Measurements from ENCODE around the gene TTC21B.

DNA sequence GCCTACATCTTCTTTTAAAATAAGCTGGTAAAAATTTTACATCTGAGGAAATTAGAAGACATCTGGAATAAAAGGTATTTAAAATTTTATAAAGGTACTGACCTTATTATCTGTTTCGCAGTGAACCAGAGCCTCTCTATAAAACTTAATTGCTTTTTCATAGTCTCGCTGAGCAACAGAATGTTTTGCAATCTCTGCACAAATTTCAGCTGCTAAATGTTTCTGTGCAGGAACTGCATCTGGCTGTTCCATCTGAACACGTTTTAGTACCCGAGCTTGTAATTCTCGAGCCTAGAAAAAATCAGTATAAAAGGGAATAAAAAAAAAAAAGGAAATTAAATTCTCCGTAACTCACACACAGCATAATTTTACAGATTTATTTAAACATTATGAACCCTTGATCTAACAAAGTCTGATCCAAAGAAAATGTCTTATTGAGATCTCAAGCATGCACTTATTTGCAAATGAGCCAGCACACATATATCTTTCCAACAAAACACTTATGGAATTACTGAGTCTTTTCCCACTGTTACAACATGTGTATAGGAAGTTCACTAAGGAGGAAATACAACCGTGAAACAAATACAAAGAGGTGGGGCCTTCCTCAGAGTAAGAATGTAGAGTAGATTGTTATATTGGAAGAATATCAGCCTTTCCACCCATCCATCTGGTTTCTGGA, 51.8 kb downstream of the TTC21B start:
- TF ChIP-seq, protein P1, sequence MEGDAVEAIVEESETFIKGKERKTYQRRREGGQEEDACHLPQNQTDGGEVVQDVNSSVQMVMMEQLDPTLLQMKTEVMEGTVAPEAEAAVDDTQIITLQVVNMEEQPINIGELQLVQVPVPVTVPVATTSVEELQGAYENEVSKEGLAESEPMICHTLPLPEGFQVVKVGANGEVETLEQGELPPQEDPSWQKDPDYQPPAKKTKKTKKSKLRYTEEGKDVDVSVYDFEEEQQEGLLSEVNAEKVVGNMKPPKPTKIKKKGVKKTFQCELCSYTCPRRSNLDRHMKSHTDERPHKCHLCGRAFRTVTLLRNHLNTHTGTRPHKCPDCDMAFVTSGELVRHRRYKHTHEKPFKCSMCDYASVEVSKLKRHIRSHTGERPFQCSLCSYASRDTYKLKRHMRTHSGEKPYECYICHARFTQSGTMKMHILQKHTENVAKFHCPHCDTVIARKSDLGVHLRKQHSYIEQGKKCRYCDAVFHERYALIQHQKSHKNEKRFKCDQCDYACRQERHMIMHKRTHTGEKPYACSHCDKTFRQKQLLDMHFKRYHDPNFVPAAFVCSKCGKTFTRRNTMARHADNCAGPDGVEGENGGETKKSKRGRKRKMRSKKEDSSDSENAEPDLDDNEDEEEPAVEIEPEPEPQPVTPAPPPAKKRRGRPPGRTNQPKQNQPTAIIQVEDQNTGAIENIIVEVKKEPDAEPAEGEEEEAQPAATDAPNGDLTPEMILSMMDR (IDR thresholded peaks at IDR 0.05; ENCODE audit: poor library complexity): no peak
- no peak for TF ChIP-seq EZH2 (IDR thresholded peaks at IDR 0.05; ENCODE audit: borderline replicate concordance)
- no peak for TF ChIP-seq EZH2phosphoT487 (IDR thresholded peaks at IDR 0.05; ENCODE audit: low read depth, severe bottlenecking, unreplicated experiment)
